Activated CD4-positive, alpha-beta T cell treated with anti-CD3 and anti-CD28 coated beads for 1 hour (primary cell): ENCODE measurements around the gene HPGD.

ENCODE experiments used
- DNase-seq: peaks from one replicate; pipeline ENCODE4 v3.0.0-alpha.2; 2020

The HPGD gene

GRCh38 chr4:174467107-174467506, 55.2 kb downstream of the HPGD start:
- no peak for DNase-seq

DNA sequence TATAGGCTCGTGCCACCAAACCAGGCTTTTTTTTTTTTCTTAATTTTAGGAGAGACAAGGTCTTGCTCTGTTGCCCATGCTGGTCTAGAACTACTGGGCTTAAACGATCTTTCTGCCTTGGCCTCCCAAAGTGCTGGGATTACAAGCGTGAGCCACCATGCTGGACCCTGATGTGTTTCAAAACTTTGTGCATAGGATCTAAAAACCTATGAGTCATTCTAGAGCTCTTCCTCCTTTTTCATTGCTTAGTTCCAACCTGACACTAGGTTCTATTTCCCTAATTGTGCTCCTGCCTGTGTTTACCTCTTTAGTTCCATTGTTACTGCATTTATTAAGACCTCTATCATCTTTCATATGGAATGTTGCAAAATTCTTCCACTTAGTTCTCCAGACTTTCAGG, 57.3 kb downstream of the HPGD start:
- DNase-seq = no peak

- no peak for DNase-seq
These were observed 60.7 kb downstream of the HPGD start for GRCh38 chr4:174461466-174462106.

GRCh38 chr4:174460684-174461083, 61.6 kb downstream of the HPGD start:
- no peak for DNase-seq

DNA sequence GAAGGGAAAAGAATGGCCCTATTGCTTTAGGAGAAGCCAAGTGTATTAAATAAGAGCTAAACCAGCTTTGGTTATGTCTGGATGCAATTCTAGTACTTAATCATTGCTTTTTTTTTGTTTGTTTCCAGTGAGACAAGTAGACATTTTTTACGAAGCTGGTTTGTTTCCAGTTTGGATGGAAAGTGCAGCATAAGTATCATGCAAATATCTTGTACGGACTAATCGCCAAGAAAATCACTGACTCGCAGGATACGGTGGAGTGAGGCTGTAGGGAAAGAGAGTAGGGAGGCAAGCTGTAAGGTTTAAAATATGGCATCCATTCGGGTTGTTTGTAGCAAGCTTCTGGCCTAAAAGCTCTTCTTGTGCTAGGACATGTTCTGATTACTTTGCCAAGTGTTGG, 64.8 kb downstream of the HPGD start:
- no peak for DNase-seq

DNA sequence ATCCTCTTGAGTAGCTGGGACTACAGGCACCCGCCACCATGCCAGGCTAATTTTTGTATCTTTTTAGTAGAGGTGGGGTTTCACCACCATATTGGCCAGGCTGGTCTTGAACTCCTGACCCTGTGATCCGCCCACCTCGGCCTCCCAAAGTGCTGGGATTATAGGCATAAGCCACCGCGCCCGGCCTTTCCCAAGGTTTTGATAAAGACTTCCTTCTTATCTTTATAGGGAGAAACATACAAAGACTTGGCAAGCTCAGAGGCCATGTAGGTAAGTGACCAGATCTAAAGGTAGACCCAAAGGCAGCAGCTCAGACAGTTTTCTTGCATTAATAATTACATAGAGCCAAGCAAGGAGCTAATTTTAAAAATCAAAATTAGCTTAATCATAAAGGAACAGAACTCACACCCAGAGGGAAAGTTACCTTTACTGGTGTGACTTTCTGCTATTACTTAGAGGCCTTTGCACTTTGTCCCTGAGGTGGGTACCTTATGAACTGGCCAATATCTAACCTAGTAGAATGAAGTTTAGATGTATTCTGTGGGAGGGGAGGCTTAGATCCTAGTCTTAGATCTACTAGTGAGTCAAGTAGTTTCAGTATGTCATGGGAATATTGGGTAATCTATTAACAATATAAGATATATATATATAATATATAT, 67.3 kb downstream of the HPGD start:
- DNase-seq = no peak

DNA sequence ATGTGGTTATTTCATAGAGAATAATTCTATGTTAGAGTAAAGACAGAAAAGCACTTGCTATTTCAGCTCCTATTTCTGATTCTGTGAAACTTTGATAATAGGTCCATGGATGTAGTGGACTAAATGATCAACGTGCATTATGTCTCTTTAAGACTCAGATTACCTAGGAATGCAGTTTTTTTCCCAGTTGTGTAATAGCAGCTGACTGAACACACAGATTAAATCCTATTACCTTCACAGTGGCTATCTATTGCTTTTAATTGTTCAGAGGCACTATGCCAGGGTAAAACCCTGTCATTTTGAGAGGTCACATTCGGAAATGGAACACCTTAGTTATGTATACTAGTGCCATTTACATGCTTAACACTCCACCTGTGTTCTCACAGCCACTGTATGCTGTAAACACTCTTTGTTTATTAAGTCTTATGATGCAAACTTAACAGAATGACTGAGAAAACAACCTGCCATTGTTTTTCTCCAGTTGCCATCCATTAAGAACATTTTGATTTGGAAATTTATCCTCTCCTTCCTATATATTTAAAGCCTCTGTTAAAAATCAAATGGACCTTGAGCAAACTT, 70.5 kb downstream of the HPGD start:
- DNase-seq = no peak

DNA sequence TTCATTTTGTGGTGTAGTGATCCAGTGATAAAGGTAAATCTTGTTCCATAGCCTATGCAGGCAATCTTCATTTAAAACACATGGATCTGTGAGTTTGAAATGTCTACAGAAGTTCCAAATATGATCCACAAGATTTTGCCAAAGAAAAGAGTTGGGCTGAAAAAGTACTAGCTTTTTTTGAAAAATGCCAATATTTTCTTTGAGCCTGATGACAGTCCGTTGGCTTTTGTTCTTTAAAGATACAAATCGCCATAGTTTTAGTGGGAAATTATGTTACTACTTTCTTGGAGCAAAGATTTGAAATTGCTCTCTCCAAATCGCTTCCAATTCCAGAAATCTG, 71.5 kb downstream of the HPGD start:
- DNase-seq = no peak

DNA sequence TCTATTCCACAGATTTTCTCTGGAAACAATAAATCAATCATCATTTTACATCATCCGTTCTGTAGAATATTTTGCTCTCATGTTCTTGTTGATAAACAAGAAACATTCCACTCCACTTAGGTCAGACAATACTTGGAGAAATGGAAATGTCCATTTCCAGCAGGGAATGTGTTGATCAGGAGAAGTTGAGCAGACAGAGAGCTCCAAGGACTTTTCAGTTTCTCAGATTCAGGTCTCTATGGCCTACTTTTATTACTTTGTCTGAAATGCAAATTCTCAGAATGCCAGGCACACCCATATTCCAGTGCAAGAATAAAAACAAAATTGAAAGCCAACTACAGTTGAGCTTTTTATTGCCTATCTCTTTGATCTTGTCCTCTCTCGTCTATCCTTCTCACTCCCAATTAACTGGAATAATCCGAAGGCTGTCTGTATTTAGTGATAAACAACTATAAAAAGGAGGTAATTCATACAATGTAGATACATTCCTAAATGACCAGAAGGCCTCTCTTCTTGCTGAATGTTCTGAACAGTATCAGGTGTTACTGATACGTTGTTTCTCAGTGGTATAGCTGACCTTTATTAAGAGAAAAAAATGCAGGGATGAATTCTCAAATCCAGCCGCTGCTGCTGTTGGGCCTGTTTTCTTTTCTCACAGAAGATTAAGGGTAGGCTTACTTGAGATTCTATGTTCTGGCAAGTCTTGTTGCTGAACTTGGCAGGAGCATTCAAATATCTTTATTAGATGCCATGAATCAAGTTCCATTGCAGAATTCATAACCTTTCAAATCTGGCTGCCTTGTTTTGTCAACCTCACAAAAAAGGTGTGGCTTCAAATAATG, 72.1 kb downstream of the HPGD start:
- DNase-seq = no peak

GRCh38 chr4:174449152-174449551, 73.1 kb downstream of the HPGD start:
- no peak for DNase-seq

DNA sequence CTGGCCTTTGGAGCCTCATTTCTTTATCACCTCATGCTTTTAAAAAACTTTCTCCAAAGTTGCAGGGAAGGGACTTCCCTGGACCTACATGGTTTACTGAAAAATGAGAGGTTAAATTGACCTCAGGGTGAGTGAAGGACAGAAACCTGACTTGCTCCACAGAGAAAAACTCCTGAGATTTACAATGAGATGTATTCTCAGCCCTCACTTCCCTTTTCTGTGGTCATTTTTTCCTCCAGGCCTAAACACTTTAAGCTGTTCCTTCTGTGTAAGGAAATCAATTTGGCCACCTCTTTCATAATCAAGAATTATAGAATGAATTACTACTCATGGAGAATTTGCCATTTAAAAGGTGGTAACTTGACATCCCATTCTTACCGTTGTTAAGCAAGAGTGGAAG, 77.9 kb downstream of the HPGD start:
- no peak for DNase-seq
